Measurements from ENCODE around the gene CBLN1.

The CBLN1 gene

DNA sequence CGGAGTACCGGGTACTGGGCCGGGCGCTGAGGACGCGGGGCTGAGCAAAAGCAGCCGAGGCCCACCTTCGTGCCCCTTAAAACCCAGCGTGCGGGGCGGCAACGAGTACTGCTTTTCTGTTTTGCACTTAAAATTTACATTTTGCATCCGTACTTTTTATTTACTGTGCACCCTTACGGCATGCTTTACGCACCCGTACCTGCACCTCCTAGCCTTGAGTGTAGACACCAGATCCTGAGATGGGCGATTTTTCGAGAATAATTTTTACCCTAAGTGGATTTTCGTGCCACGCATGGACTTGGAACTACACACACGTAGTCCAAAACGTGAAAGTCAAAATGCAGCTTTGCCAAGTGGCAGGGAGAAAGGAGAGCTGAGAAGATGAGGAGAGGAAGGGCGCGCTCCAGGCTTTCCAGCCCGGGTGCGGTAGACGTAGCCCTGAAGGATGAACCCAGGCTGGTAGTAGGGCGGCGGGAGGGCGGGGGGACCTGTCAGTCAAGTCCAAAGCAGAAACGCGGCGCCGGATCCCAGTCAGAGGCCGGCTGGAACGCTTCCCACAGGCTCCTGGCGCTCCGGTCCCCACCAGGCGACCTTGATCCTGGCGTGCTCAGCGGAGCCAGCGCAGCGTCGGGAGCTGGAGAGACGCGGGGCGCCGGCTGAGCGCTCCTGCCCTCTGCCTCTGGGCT is 1.2 kb upstream of the CBLN1 start:
- Histone ChIP-seq H3K27me3 (replicated peaks in 2 of 5; ENCODE audit: control insufficient read depth in 4 of 5, insufficient read depth in 5 of 5, low read length in 4 of 5) (peaks cover 21 to 91% (median 57%) of the 10 kb centered on the region in 5 experiments), H3K4me1 (ENCODE audit: control extremely low read depth in 1 of 4, control insufficient read depth in 4 of 4, insufficient read depth in 4 of 4, low read length in 3 of 4) (peaks cover 0 to 44% (median 21%) of the 10 kb centered on the region in 4 experiments), H3K9me3 (ENCODE audit: control extremely low read depth in 1 of 5, control insufficient read depth in 4 of 5, insufficient read depth in 2 of 5, low read depth in 1 of 5, low read length in 4 of 5) (no peaks in the 10 kb centered on the region), H3K36me3 (ENCODE audit: control insufficient read depth in 4 of 4, insufficient read depth in 4 of 4, low read length in 3 of 4) (no peaks in the 10 kb centered on the region), H3K27ac (ENCODE audit: insufficient read depth in 1 of 2, low read depth in 1 of 2, low read length in 2 of 2, poor library complexity in 1 of 2, severe bottlenecking in 2 of 2) (no peak overlapping the region), H3K4me3 (ENCODE audit: control insufficient read depth in 1 of 7, extremely low read depth in 1 of 7, insufficient read depth in 4 of 7, low read depth in 2 of 7, low read length in 6 of 7) (peak overlapping the region in 5 of 7 experiments; percentile 42 to 75 (median 66))
- 2% methylated on average over 44 of the region's 49 CpGs for WGBS (ENCODE audit: insufficient coverage)
- CTCF ChIA-PET = no interaction called here
- POLR2A ChIA-PET = interaction anchor here (0.6 kb wide), 1 partner anchor 1193 kb away, joined by 7 read pairs; no protein-coding TSS in a partner anchor
- no peak for DNase-seq

DNA sequence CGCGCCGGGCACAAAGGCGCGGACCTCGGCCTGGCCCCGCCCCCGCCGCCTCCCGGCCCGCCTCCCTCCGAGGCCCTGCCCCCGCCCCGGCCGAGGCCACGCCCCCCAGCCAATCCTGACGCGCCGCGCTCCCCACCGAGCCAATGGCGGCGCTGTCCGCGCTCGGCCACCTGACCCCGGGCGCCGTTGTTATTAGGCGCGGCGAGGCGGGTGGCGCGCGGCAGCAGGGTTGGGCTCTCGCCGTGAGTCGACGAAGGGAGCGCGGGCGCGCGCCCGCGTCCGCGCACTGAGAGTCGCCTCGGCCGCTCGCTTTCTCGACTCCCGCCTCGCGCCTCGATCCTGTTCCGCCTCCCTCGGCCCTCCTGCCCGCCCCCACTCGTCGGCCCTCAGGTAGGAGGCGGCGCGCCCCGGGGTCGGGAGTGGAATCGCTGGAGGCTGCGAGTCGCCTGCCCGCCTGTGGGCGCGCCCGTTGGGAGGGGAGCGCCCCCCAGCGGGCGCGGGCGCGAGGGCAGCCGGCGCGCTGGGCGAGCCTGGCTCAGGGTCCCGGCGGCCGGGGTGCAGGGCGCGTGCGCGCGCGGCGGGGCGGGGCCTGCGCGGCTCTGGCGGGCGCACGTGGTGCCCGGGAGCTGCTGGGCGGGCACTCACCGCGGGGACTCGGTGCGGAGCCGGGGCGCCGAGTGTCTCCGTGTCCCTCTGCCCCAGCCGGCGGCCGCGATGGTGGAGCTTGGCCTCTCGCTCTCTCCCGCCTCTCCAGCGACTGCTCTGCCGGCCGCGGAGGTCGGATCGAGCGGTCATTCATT is 405 bp upstream of the CBLN1 start:
- H3K4me3 ChIP-seq (ENCODE audit: control insufficient read depth in 1 of 7, extremely low read depth in 1 of 7, insufficient read depth in 4 of 7, low read depth in 2 of 7, low read length in 6 of 7) = peak overlapping the region in 6 of 7 experiments; percentile 34 to 75 (median 59)
- ChIA-PET POLR2A (no interaction called here), CTCF (no interaction called here)
- H3K9me3 ChIP-seq (ENCODE audit: control extremely low read depth in 1 of 5, control insufficient read depth in 4 of 5, insufficient read depth in 2 of 5, low read depth in 1 of 5, low read length in 4 of 5) = no peaks in the 10 kb centered on the region
- H3K4me1 ChIP-seq (ENCODE audit: control extremely low read depth in 1 of 4, control insufficient read depth in 4 of 4, insufficient read depth in 4 of 4, low read length in 3 of 4) = peaks cover 0 to 46% (median 22%) of the 10 kb centered on the region in 4 experiments
- WGBS (ENCODE audit: insufficient coverage) = under 1% methylated on average over 110 of the region's 124 CpGs
- H3K36me3 ChIP-seq (ENCODE audit: control insufficient read depth in 4 of 4, insufficient read depth in 4 of 4, low read length in 3 of 4) = no peaks in the 10 kb centered on the region
- DNase-seq = peak; percentile 93 to 96 (median 95)
- peaks cover 21 to 91% (median 62%) of the 10 kb centered on the region in 5 experiments for H3K27me3 ChIP-seq (replicated peaks in 2 of 5; ENCODE audit: control insufficient read depth in 4 of 5, insufficient read depth in 5 of 5, low read length in 4 of 5)
- H3K27ac ChIP-seq (ENCODE audit: insufficient read depth in 1 of 2, low read depth in 1 of 2, low read length in 2 of 2, poor library complexity in 1 of 2, severe bottlenecking in 2 of 2) = no peak overlapping the region

DNA sequence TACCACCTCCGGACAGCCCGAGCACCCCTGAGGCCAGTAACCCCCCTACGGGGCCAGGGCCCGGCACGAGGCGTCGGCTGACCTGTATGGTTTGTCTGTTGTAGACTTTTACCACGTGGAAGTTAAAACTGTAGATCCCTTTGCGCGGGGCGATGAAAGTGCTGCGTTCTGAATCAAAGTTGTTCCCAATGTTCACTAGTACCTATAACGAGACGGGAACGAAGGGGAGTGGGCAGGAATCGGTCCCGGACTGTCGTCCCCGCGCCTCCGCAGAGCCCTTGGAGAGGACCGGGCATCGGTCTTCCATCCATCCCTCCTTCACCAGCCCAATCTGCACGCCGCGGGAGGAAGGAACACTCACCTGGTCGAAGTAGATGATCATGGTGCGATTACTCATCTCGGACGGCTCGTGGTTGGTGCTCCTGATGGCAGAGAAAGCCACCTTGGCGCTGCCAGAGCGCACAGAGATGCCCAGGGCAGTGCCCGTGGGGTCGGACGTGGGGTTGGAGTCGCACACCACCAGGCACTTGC is 732 bp downstream of the CBLN1 start:
- POLR2A ChIA-PET = no interaction called here
- Histone ChIP-seq H3K4me3 (ENCODE audit: control insufficient read depth in 1 of 7, extremely low read depth in 1 of 7, insufficient read depth in 4 of 7, low read depth in 2 of 7, low read length in 6 of 7) (peak overlapping the region in 3 of 7 experiments; percentile 25 to 66 (median 28)), H3K27ac (ENCODE audit: insufficient read depth in 1 of 2, low read depth in 1 of 2, low read length in 2 of 2, poor library complexity in 1 of 2, severe bottlenecking in 2 of 2) (no peak overlapping the region), H3K36me3 (ENCODE audit: control insufficient read depth in 4 of 4, insufficient read depth in 4 of 4, low read length in 3 of 4) (no peaks in the 10 kb centered on the region), H3K27me3 (replicated peaks in 2 of 5; ENCODE audit: control insufficient read depth in 4 of 5, insufficient read depth in 5 of 5, low read length in 4 of 5) (peaks cover 20 to 93% (median 68%) of the 10 kb centered on the region in 5 experiments), H3K4me1 (ENCODE audit: control extremely low read depth in 1 of 4, control insufficient read depth in 4 of 4, insufficient read depth in 4 of 4, low read length in 3 of 4) (peaks cover 0 to 46% (median 22%) of the 10 kb centered on the region in 4 experiments), H3K9me3 (ENCODE audit: control extremely low read depth in 1 of 5, control insufficient read depth in 4 of 5, insufficient read depth in 2 of 5, low read depth in 1 of 5, low read length in 4 of 5) (no peaks in the 10 kb centered on the region)
- CTCF ChIA-PET = no interaction called here
- DNase-seq = no peak
- 5% methylated on average over 37 of the region's 37 CpGs for WGBS (ENCODE audit: insufficient coverage)

DNA sequence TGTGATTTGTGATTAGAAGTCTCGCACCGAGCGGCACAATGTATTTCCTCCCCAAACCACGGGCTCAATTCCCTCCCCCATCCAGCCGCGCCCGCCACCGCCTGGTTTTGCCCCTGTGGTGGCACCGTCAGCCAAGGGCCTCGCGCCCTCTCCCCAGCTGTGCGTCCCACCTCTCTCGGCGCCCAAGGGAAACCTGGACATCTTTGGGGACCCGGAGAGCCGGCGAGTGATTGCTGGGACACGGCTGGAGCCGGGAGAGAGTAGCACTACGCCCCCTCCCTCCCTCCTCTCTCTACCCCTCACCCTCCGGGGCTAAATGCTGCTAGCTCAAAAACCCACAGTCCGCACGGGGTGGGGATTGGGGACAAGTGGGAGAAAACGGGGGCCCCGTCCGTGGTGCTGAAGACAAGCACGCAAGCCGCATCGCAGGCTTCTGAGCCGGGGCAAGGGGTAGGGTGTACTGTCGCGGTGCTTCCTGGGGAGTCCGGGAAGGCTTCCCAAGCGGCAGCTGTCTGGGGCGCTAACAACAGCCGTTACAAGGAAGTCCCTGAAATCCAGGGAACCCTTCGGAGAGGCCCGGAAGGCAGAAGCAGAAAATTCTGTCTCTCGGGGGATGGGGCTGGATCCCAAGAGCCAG is 1.4 kb downstream of the CBLN1 start:
- Histone ChIP-seq H3K27me3 (replicated peaks in 2 of 5; ENCODE audit: control insufficient read depth in 4 of 5, insufficient read depth in 5 of 5, low read length in 4 of 5) (peaks cover 15 to 93% (median 71%) of the 10 kb centered on the region in 5 experiments), H3K4me3 (ENCODE audit: control insufficient read depth in 1 of 7, extremely low read depth in 1 of 7, insufficient read depth in 4 of 7, low read depth in 2 of 7, low read length in 6 of 7) (no peak overlapping the region), H3K9me3 (ENCODE audit: control extremely low read depth in 1 of 5, control insufficient read depth in 4 of 5, insufficient read depth in 2 of 5, low read depth in 1 of 5, low read length in 4 of 5) (no peaks in the 10 kb centered on the region), H3K27ac (ENCODE audit: insufficient read depth in 1 of 2, low read depth in 1 of 2, low read length in 2 of 2, poor library complexity in 1 of 2, severe bottlenecking in 2 of 2) (no peak overlapping the region), H3K4me1 (ENCODE audit: control extremely low read depth in 1 of 4, control insufficient read depth in 4 of 4, insufficient read depth in 4 of 4, low read length in 3 of 4) (peaks cover 0 to 46% (median 22%) of the 10 kb centered on the region in 4 experiments), H3K36me3 (ENCODE audit: control insufficient read depth in 4 of 4, insufficient read depth in 4 of 4, low read length in 3 of 4) (no peaks in the 10 kb centered on the region)
- DNase-seq = peak; percentile 27 to 76 (median 66)
- POLR2A ChIA-PET = no interaction called here
- WGBS (ENCODE audit: insufficient coverage) = 2% methylated on average over 27 of the region's 39 CpGs
- CTCF ChIA-PET = no interaction called here

DNA sequence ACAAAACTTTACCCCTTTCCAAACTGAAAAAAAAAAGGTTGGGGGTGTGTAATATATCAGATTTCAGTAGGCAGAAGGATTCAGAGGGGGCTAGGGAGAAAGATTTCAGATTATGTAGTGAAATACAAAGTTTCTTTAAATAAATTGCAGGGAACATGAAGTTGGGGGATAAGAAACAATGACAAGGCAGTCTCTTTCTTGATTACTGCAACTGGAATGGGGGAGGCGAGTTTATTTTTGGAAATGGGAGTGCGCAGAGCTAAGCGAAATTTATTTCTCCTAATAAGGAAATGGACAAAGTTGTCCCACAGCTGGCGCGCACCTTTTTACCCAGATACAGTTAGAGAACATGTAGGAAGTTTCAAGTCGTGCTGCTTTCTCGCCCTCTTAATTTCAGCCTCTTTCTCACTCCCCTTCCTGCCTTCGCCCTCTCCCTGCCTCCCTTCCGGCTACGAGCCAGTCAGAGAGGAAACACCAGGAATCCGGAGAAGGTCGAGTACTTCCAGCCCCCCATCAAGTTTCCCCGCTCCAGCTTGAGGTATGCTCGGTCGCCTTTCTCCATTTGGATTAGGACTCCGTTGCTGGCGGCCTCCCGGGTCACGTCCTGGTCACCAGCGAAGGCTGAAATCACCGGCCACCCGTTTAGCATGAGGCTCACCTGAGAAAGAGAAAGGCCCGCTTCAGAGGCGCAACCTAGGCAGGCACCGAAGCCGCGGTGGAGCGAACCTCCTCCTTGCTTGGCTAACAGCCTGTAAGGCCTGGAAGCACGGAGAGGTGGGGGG is 2.5 kb downstream of the CBLN1 start:
- DNase-seq = peak in 1 of 3 donors; percentile 10
- Histone ChIP-seq H3K27ac (ENCODE audit: insufficient read depth in 1 of 2, low read depth in 1 of 2, low read length in 2 of 2, poor library complexity in 1 of 2, severe bottlenecking in 2 of 2) (no peak overlapping the region), H3K4me1 (ENCODE audit: control extremely low read depth in 1 of 4, control insufficient read depth in 4 of 4, insufficient read depth in 4 of 4, low read length in 3 of 4) (peaks cover 0 to 46% (median 22%) of the 10 kb centered on the region in 4 experiments), H3K36me3 (ENCODE audit: control insufficient read depth in 4 of 4, insufficient read depth in 4 of 4, low read length in 3 of 4) (no peaks in the 10 kb centered on the region), H3K9me3 (ENCODE audit: control extremely low read depth in 1 of 5, control insufficient read depth in 4 of 5, insufficient read depth in 2 of 5, low read depth in 1 of 5, low read length in 4 of 5) (no peaks in the 10 kb centered on the region), H3K4me3 (ENCODE audit: control insufficient read depth in 1 of 7, extremely low read depth in 1 of 7, insufficient read depth in 4 of 7, low read depth in 2 of 7, low read length in 6 of 7) (peak overlapping the region in 1 of 7 experiments; percentile 28), H3K27me3 (replicated peaks in 2 of 5; ENCODE audit: control insufficient read depth in 4 of 5, insufficient read depth in 5 of 5, low read length in 4 of 5) (peaks cover 6 to 93% (median 67%) of the 10 kb centered on the region in 5 experiments)
- ChIA-PET POLR2A (interaction anchor here (0.6 kb wide), 1 partner anchor 8 kb away, joined by 3 read pairs; no protein-coding TSS in a partner anchor), CTCF (no interaction called here)
- 4% methylated on average over 16 of the region's 29 CpGs for WGBS (ENCODE audit: insufficient coverage)

DNA sequence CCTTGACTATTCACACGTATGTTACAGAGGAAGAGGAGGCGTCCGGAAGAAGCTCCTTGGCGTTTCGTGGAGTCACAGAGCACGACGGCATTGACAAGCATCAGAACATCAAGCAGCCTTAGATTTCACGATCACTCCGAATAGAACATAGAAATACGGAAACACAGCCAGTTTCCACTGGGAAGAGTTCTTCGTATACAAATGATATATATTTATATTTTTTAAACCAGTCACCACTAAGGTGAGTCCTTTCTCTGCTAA is 3.1 kb downstream of the CBLN1 start:
- Histone ChIP-seq H3K4me1 (ENCODE audit: control extremely low read depth in 1 of 4, control insufficient read depth in 4 of 4, insufficient read depth in 4 of 4, low read length in 3 of 4) (peaks cover 0 to 42% (median 21%) of the 10 kb centered on the region in 4 experiments), H3K4me3 (ENCODE audit: control insufficient read depth in 1 of 7, extremely low read depth in 1 of 7, insufficient read depth in 4 of 7, low read depth in 2 of 7, low read length in 6 of 7) (no peak overlapping the region), H3K9me3 (ENCODE audit: control extremely low read depth in 1 of 5, control insufficient read depth in 4 of 5, insufficient read depth in 2 of 5, low read depth in 1 of 5, low read length in 4 of 5) (no peaks in the 10 kb centered on the region), H3K27ac (ENCODE audit: insufficient read depth in 1 of 2, low read depth in 1 of 2, low read length in 2 of 2, poor library complexity in 1 of 2, severe bottlenecking in 2 of 2) (no peak overlapping the region), H3K27me3 (replicated peaks in 2 of 5; ENCODE audit: control insufficient read depth in 4 of 5, insufficient read depth in 5 of 5, low read length in 4 of 5) (peaks cover 7 to 93% (median 69%) of the 10 kb centered on the region in 5 experiments), H3K36me3 (ENCODE audit: control insufficient read depth in 4 of 4, insufficient read depth in 4 of 4, low read length in 3 of 4) (no peaks in the 10 kb centered on the region)
- WGBS (ENCODE audit: insufficient coverage) = no CpG with 5 or more reads among the region's 11 CpGs
- ChIA-PET POLR2A (no interaction called here), CTCF (no interaction called here)
- no peak for DNase-seq

Measured in common myeloid progenitor, CD34-positive (primary cell).